Hepatocyte (in vitro differentiated cells): ENCODE results near the gene CARS2. TPM values are rescaled to one million over a fixed set of nuclear protein-coding genes. Genes with fewer than 3 reads are reported as not detected.
"Not testable (repeated sequence)": the region's sequence is repeated elsewhere in the genome, so short reads cannot be mapped to it uniquely, and the experiment has no call there.

ENCODE experiments used
- DNase-seq: peaks from one replicate; pipeline ENCODE4 v3.0.0-alpha.2; 2016; ENCODE audit warnings: low spot score
- H2AFZ ChIP-seq: fragments of 200-600 bp; sonication (generic); 2 replicates; pipeline ENCODE4 v1.6.0; 2016; ENCODE audit warnings: antibody characterized with exemption, mild to moderate bottlenecking
- H3K27ac ChIP-seq: fragments of 200-600 bp; sonication (generic); 2 replicates; pipeline ENCODE4 v1.5.1; 2016; ENCODE audit warnings: mild to moderate bottlenecking
- H3K27me3 ChIP-seq: fragments of 200-600 bp; sonication (generic); 2 replicates; pipeline ENCODE4 v1.6.1; 2016
- H3K36me3 ChIP-seq: fragments of 200-600 bp; sonication (generic); replicated peaks from 2 replicates; pipeline ENCODE4 v1.5.1; 2016; ENCODE audit warnings: low read depth; ENCODE audit not compliant: insufficient read depth
- H3K4me1 ChIP-seq: fragments of 200-600 bp; sonication (generic); 2 replicates; pipeline ENCODE4 v1.5.1; 2016; ENCODE audit warnings: mild to moderate bottlenecking, moderate library complexity; ENCODE audit not compliant: insufficient read depth
- H3K4me2 ChIP-seq: fragments of 200-600 bp; sonication (generic); 2 replicates; pipeline ENCODE4 v1.6.0; 2016
- H3K4me3 ChIP-seq: fragments of 200-600 bp; sonication (generic); 2 replicates; pipeline ENCODE4 v1.5.1; 2016; ENCODE audit warnings: mild to moderate bottlenecking
- H3K79me2 ChIP-seq: fragments of 200-600 bp; sonication (generic); 2 replicates; pipeline ENCODE4 v1.6.0; 2017; ENCODE audit warnings: mild to moderate bottlenecking
- H3K9me2 ChIP-seq: fragments of 200-600 bp; sonication (generic); replicated peaks from 2 replicates; pipeline ENCODE4 v1.6.0; 2017; ENCODE audit warnings: mild to moderate bottlenecking; ENCODE audit not compliant: insufficient read depth
- H3K9me3 ChIP-seq: fragments of 200-600 bp; sonication (generic); 2 replicates; pipeline ENCODE4 v1.5.1; 2016; ENCODE audit warnings: low read depth, mild to moderate bottlenecking
- H4K20me1 ChIP-seq: fragments of 200-600 bp; sonication (generic); 2 replicates; pipeline ENCODE4 v1.6.0; 2016; ENCODE audit warnings: mild to moderate bottlenecking; ENCODE audit not compliant: insufficient read depth, poor library complexity, severe bottlenecking
- CTCF ChIP-seq: fragments of 200-600 bp; sonication (generic); IDR thresholded peaks from 2 replicates; pipeline ENCODE4 v1.5.1; 2016; ENCODE audit warnings: antibody characterized with exemption, mild to moderate bottlenecking; ENCODE audit not compliant: poor library complexity
- EZH2 ChIP-seq: fragments of 200-600 bp; sonication (generic); IDR thresholded peaks from 2 replicates; pipeline ENCODE4 v1.6.1; 2016; ENCODE audit warnings: antibody characterized with exemption, mild to moderate bottlenecking, borderline replicate concordance
- EZH2phosphoT487 ChIP-seq: fragments of 200-600 bp; sonication (generic); IDR thresholded peaks from one replicate; pipeline ENCODE4 v1.6.1; 2018; ENCODE audit warnings: antibody characterized with exemption, mild to moderate bottlenecking, low read depth, moderate library complexity; ENCODE audit not compliant: unreplicated experiment, severe bottlenecking
- WGBS: methylation state at CpG from one replicate; pipeline ENCODE4 v1.1.6; 2016; ENCODE audit warnings: low lambda C conversion rate; ENCODE audit errors: missing lambda C conversion rate; 5-methylcytosine and 5-hydroxymethylcytosine counted together
- polyA plus RNA-seq: library from polyadenylated mRNA; unstranded; fragments of >200 nt; fragmentation: Nextera tagmentation; extraction: Ambion mirVana; gene quantifications from 2 replicates; pipeline ENCODE4 v1.2.1, GENCODE V29; 2016
- total RNA-seq: library from RNA; depleted of rRNA; stranded (reverse); fragments of >200 nt; gene quantifications from 2 replicates; pipeline ENCODE4 v1.2.3, GENCODE V29; 2014

The CARS2 gene
- total and polyA plus RNA-seq, 2 experiments from 2014 or later, result 72.9 to 105 TPM

- Histone ChIP-seq H3K79me2 (peaks cover 55% of the 10 kb centered on the region), H3K9me3 (no peaks in the 10 kb centered on the region), H3K36me3 (no peaks in the 10 kb centered on the region), H3K4me1 (no peaks in the 10 kb centered on the region), H4K20me1 (no peaks in the 10 kb centered on the region), H3K4me3 (peak overlapping the region; percentile 47), H3K9me2 (no peaks in the 10 kb centered on the region), H2AFZ (peak overlapping the region; percentile 34), H3K27me3 (no peaks in the 10 kb centered on the region), H3K4me2 (peak overlapping the region; percentile 92), H3K27ac (peak overlapping the region; percentile 85)
- no peak for TF ChIP-seq CTCF
- TF ChIP-seq EZH2, result no peak
- TF ChIP-seq EZH2phosphoT487, result no peak
- WGBS, result 9% methylated on average over 12 of the region's 12 CpGs
- DNase-seq, result no peak
Observed at GRCh38 chr13:110705356-110705825, 525 bp downstream of the CARS2 start.

GRCh38 chr13:110702591-110703526 lies 3.1 kb downstream of the CARS2 start:
- H3K4me3 ChIP-seq, result no peak overlapping the region
- 86% methylated on average over 15 of the region's 15 CpGs for WGBS
- no peaks in the 10 kb centered on the region for H4K20me1 ChIP-seq
- no peaks in the 10 kb centered on the region for H3K9me3 ChIP-seq
- no peak overlapping the region for H3K4me2 ChIP-seq
- H3K36me3 ChIP-seq, result no peaks in the 10 kb centered on the region
- H3K9me2 ChIP-seq, result no peaks in the 10 kb centered on the region
- no peak for DNase-seq
- TF ChIP-seq EZH2phosphoT487 (no peak), CTCF (no peak), EZH2 (no peak)
- peaks cover 60% of the 10 kb centered on the region for H3K79me2 ChIP-seq
- H2AFZ ChIP-seq, result no peak overlapping the region
- H3K27me3 ChIP-seq, result no peaks in the 10 kb centered on the region
- no peaks in the 10 kb centered on the region for H3K4me1 ChIP-seq
- no peak overlapping the region for H3K27ac ChIP-seq

- H4K20me1 ChIP-seq, result no peaks in the 10 kb centered on the region
- no peaks in the 10 kb centered on the region for H3K36me3 ChIP-seq
- H3K4me3 ChIP-seq, result no peak overlapping the region
- no peaks in the 10 kb centered on the region for H3K27me3 ChIP-seq
- H2AFZ ChIP-seq, result no peak overlapping the region
- DNase-seq, result no peak
- no peaks in the 10 kb centered on the region for H3K9me3 ChIP-seq
- no peaks in the 10 kb centered on the region for H3K4me1 ChIP-seq
- 42% methylated on average over 3 of the region's 3 CpGs for WGBS
- H3K79me2 ChIP-seq, result peaks cover 66% of the 10 kb centered on the region
- H3K27ac ChIP-seq, result no peak overlapping the region
- no peak for TF ChIP-seq EZH2
- no peak for TF ChIP-seq EZH2phosphoT487
- no peak for TF ChIP-seq CTCF
- H3K9me2 ChIP-seq, result no peaks in the 10 kb centered on the region
- H3K4me2 ChIP-seq, result no peak overlapping the region
Observed at GRCh38 chr13:110702089-110702488, 3.8 kb downstream of the CARS2 start.

GRCh38 chr13:110701061-110701460 lies 4.9 kb downstream of the CARS2 start:
- H3K4me3 ChIP-seq, H3K36me3 ChIP-seq, H3K27me3 ChIP-seq, H3K27ac ChIP-seq, H3K9me2 ChIP-seq, DNase-seq, H3K4me1 ChIP-seq, H4K20me1 ChIP-seq, H3K9me3 ChIP-seq, H2AFZ ChIP-seq, H3K4me2 ChIP-seq: not testable (repeated sequence)
- H3K79me2 ChIP-seq, result peaks cover 66% of the 10 kb centered on the region
- WGBS, result 100% methylated on average over 7 of the region's 7 CpGs
